Ishikawa (cell line): ENCODE data around the gene GPC1.

Experiments
- CEBPB ChIP-seq: IDR thresholded peaks from 2 replicates; pipeline ENCODE4 v1.6.1; 2012
- CREB1 ChIP-seq: IDR thresholded peaks from 2 replicates; pipeline ENCODE4 v1.6.1; 2012; ENCODE audit warnings: low read depth
- EGR1 ChIP-seq: IDR thresholded peaks from 2 replicates; pipeline ENCODE4 v1.6.1; 2012
- EP300 ChIP-seq: IDR thresholded peaks from 2 replicates; pipeline ENCODE4 v1.6.1; 2012; ENCODE audit warnings: borderline replicate concordance
- MAX ChIP-seq: IDR thresholded peaks from 2 replicates; pipeline ENCODE4 v1.6.1; 2012
- NFIC ChIP-seq: IDR thresholded peaks from 2 replicates; pipeline ENCODE4 v1.6.1; 2012
- RAD21 ChIP-seq: IDR thresholded peaks from 2 replicates; pipeline ENCODE4 v1.6.1; 2012; ENCODE audit warnings: low read depth
- REST ChIP-seq: IDR thresholded peaks from 2 replicates; pipeline ENCODE4 v1.6.1; 2012; ENCODE audit warnings: low read depth, mild to moderate bottlenecking
- TAF1 ChIP-seq: IDR thresholded peaks from 2 replicates; pipeline ENCODE4 v1.6.1; 2012; ENCODE audit warnings: low read depth, mild to moderate bottlenecking
- TCF12 ChIP-seq: IDR thresholded peaks from 2 replicates; pipeline ENCODE4 v1.6.1; 2012; ENCODE audit warnings: low read depth
- TEAD4 ChIP-seq: IDR thresholded peaks from 2 replicates; pipeline ENCODE4 v1.6.1; 2012
- YY1 ChIP-seq: IDR thresholded peaks from 2 replicates; pipeline ENCODE4 v1.6.1; 2012; ENCODE audit warnings: low read depth
- ZBTB7A ChIP-seq: IDR thresholded peaks from 2 replicates; pipeline ENCODE4 v1.6.1; 2012; ENCODE audit warnings: low read depth

GRCh38 chr2:240454106-240454901 is 18.8 kb downstream of the GPC1 start:
- TF ChIP-seq EGR1 = no peak
- TF ChIP-seq RAD21 = no peak
- TF ChIP-seq MAX = no peak
- no peak for TF ChIP-seq EP300
- TF ChIP-seq CEBPB = no peak
- no peak for TF ChIP-seq YY1
- no peak for TF ChIP-seq TAF1
- TF ChIP-seq REST = no peak
- no peak for TF ChIP-seq TEAD4
- no peak for TF ChIP-seq TCF12
- no peak for TF ChIP-seq ZBTB7A
- TF ChIP-seq CREB1 = no peak
- no peak for TF ChIP-seq NFIC
